Testis (tissue), 3 donors: ENCODE measurements around the gene ENDOU. TPM values are rescaled to one million over a fixed set of nuclear protein-coding genes. Genes with fewer than 3 reads are reported as not detected.

Experiments used
- DNase-seq: peaks from one replicate; pipeline ENCODE4 v3.0.0-alpha.2; 2019
- H3K27ac ChIP-seq, 2 donors: fragments of 200-600 bp; sonication (generic); one replicate each; pipeline ENCODE4 v1.5.1; 2019
- H3K27me3 ChIP-seq: fragments of 200-600 bp; sonication (generic); one replicate; pipeline ENCODE4 v1.5.1; 2019
- H3K36me3 ChIP-seq: fragments of 200-600 bp; sonication (generic); one replicate; pipeline ENCODE4 v1.5.1; 2017; ENCODE audit warnings: low read depth; ENCODE audit errors: missing control alignments
- H3K4me1 ChIP-seq: fragments of 200-600 bp; sonication (generic); one replicate; pipeline ENCODE4 v1.5.1; 2019
- H3K4me3 ChIP-seq, 2 donors: fragments of 200-600 bp; sonication (generic); one replicate each; pipeline ENCODE4 v1.5.1; 2017 to 2019
- H3K9me3 ChIP-seq: fragments of 200-600 bp; sonication (generic); one replicate; pipeline ENCODE4 v1.5.1; 2017
- CTCF ChIP-seq, 3 experiments: fragments of 450-650 bp in 2 of 3; fragments of 200-600 bp in 1 of 3; sonication (generic) in 1 of 3; IDR thresholded peaks; one replicate each; pipeline ENCODE4 v1.5.1; 2016 to 2019; ENCODE audit warnings: antibody characterized with exemption in 3 of 3, mild to moderate bottlenecking in 2 of 3, moderate library complexity in 1 of 3
- POLR2A ChIP-seq: fragments of 450-650 bp; IDR thresholded peaks from one replicate; pipeline ENCODE4 v1.6.1; 2017; ENCODE audit warnings: antibody characterized with exemption, mild to moderate bottlenecking, moderate library complexity
- WGBS, 2 donors: methylation state at CpG; one replicate each; pipeline ENCODE4 v1.1.5; 2018; 5-methylcytosine and 5-hydroxymethylcytosine counted together
- intact Hi-C: fragments of 100-400 bp; cut with DNase I; formaldehyde crosslinking; loops from one replicate; pipeline ENCODE4 v1.15.1; 2023; ENCODE audit warnings: low total_unique reads
- polyA plus RNA-seq: library from polyadenylated mRNA; stranded (reverse); fragments of 350-450 nt; fragmentation: Illumina TruSeq; extraction: RNeasy Lipid Tissue Mini Kit (QIAGEN cat#74804); gene quantifications from one replicate; pipeline ENCODE4 v1.2.3, GENCODE V29; 2014; ENCODE audit warnings: low read depth, low replicate concordance; ENCODE audit not compliant: insufficient read depth
- total RNA-seq, 2 donors: library from RNA; depleted of rRNA; stranded (reverse); fragments of >200 nt; gene quantifications; one replicate each; pipeline ENCODE4 v1.2.3, GENCODE V29; 2016

ENDOU gene
- total and polyA plus RNA-seq, 3 donors from 2014 or later: 0.16 to 0.43 (median 0.21) TPM

GRCh38 chr12:47722136-47722834 lies 3.0 kb downstream of the ENDOU start:
- Histone ChIP-seq H3K4me1 (peaks cover 23% of the 10 kb centered on the region), H3K36me3 (no peaks in the 10 kb centered on the region), H3K9me3 (no peaks in the 10 kb centered on the region), H3K4me3 (no peak overlapping the region), H3K27ac (no peak overlapping the region), H3K27me3 (no peaks in the 10 kb centered on the region)
- intact Hi-C loops: no loop called here
- TF ChIP-seq POLR2A (no peak), CTCF (IDR thresholded peaks at IDR 0.05) (no peak)
- no peak for DNase-seq
- 77 to 79% methylated on average over 7 of the region's 7 CpGs for WGBS, 2 donors

GRCh38 chr12:47721431-47721973 lies 3.8 kb downstream of the ENDOU start:
- intact Hi-C loops: no loop called here
- TF ChIP-seq CTCF (IDR thresholded peaks at IDR 0.05) (no peak), POLR2A (no peak)
- Histone ChIP-seq H3K27ac (no peak overlapping the region), H3K36me3 (no peaks in the 10 kb centered on the region), H3K4me1 (peaks cover 29% of the 10 kb centered on the region), H3K27me3 (no peaks in the 10 kb centered on the region), H3K4me3 (no peak overlapping the region), H3K9me3 (no peaks in the 10 kb centered on the region)
- 89 to 94% methylated on average over 9 of the region's 9 CpGs for WGBS, 2 donors
- DNase-seq: no peak

- no peak overlapping the region for H3K4me3 ChIP-seq
- WGBS, 2 donors: 26 to 54% methylated on average over 1 of the region's 1 CpG
- TF ChIP-seq CTCF (IDR thresholded peaks at IDR 0.05): no peak
- TF ChIP-seq POLR2A: no peak
- no peaks in the 10 kb centered on the region for H3K9me3 ChIP-seq
- no peaks in the 10 kb centered on the region for H3K27me3 ChIP-seq
- H3K4me1 ChIP-seq: peaks cover 39% of the 10 kb centered on the region
- intact Hi-C loops: loop anchor here (10.0 kb wide), 2 partner anchors 56 to 116 kb away; partner anchors contain the start of gene SLC48A1
- no peaks in the 10 kb centered on the region for H3K36me3 ChIP-seq
- DNase-seq: no peak
- H3K27ac ChIP-seq: peak overlapping the region in 1 of 2 donors; percentile 92
Measured at GRCh38 chr12:47718531-47718930, 6.8 kb downstream of the ENDOU start.

- peaks cover 36% of the 10 kb centered on the region for H3K4me1 ChIP-seq
- H3K27ac ChIP-seq: peak overlapping the region; percentile 76 to 92
- H3K4me3 ChIP-seq: no peak overlapping the region
- intact Hi-C loops: loop anchor here (10.0 kb wide), 2 partner anchors 57 to 117 kb away; partner anchors contain the start of gene SLC48A1
- TF ChIP-seq CTCF (IDR thresholded peaks at IDR 0.05): peak; percentile 48 to 68 (median 55)
- TF ChIP-seq POLR2A: no peak
- H3K9me3 ChIP-seq: no peaks in the 10 kb centered on the region
- peak; percentile 88 for DNase-seq
- H3K36me3 ChIP-seq: no peaks in the 10 kb centered on the region
- WGBS, 2 donors: 25 to 43% methylated on average over 11 to 13 of the region's 13 CpGs
- H3K27me3 ChIP-seq: no peaks in the 10 kb centered on the region
Measured at GRCh38 chr12:47717443-47718193, 7.7 kb downstream of the ENDOU start.
